Lower lobe of right lung (tissue), 2 donors: ENCODE results near the gene ADAMTS18. TPM values are rescaled to one million over a fixed set of nuclear protein-coding genes. Genes with fewer than 3 reads are reported as not detected.

Experiments
- ATAC-seq, 2 donors: fragments of 200-7000 bp; cut with Tn5 transposase; one replicate each; pipeline ENCODE4 v1.9.1; 2020 to 2022; ENCODE audit warnings: mild to moderate bottlenecking in 2 of 2, moderate library complexity in 2 of 2
- DNase-seq: peaks from one replicate; pipeline ENCODE4 v3.0.0-alpha.2; 2020
- H3K27ac ChIP-seq: fragments of 200-600 bp; one replicate; pipeline ENCODE4 v1.8.0; 2022
- H3K27me3 ChIP-seq: fragments of 200-600 bp; one replicate; pipeline ENCODE4 v1.8.0; 2022; ENCODE audit warnings: low read depth
- H3K36me3 ChIP-seq: fragments of 200-600 bp; one replicate; pipeline ENCODE4 v1.8.0; 2022; ENCODE audit warnings: mild to moderate bottlenecking
- H3K4me1 ChIP-seq: fragments of 200-600 bp; one replicate; pipeline ENCODE4 v1.8.0; 2022
- H3K4me3 ChIP-seq: fragments of 200-600 bp; one replicate; pipeline ENCODE4 v1.8.0; 2022; ENCODE audit warnings: mild to moderate bottlenecking
- H3K9me3 ChIP-seq: fragments of 200-600 bp; one replicate; pipeline ENCODE4 v1.8.0; 2022
- CTCF ChIP-seq: fragments of 200-600 bp; IDR thresholded peaks from one replicate; pipeline ENCODE4 v1.8.0; 2022; ENCODE audit warnings: antibody characterized with exemption, mild to moderate bottlenecking
- intact Hi-C: fragments of 100-400 bp; cut with DNase I; formaldehyde crosslinking; loops from one replicate; pipeline ENCODE4 v1.11.0; 2022
- total RNA-seq: library from RNA; stranded (reverse); fragmentation: NEBNext Ultra II Directional; extraction: Animal tissue kit (Norgen Biotek cat#: 25700); gene quantifications from one replicate; pipeline ENCODE4 v1.2.1, GENCODE V29; 2021
- donor health status: DM: no; HTN: yes; CAD: no; lungs with severe emphysema.

Gene ADAMTS18
- total RNA-seq, 1 donor from 2014 or later, result 0.09 TPM

- no peaks in the 10 kb centered on the region for H3K27me3 ChIP-seq
- no peaks in the 10 kb centered on the region for H3K9me3 ChIP-seq
- intact Hi-C loops, result no loop called here
- H3K27ac ChIP-seq, result no peak overlapping the region
- ATAC-seq (no peak), DNase-seq (no peak)
- no peaks in the 10 kb centered on the region for H3K36me3 ChIP-seq
- H3K4me3 ChIP-seq, result no peak overlapping the region
- H3K4me1 ChIP-seq, result no peaks in the 10 kb centered on the region
- no peak for TF ChIP-seq CTCF
These were observed 126.7 kb downstream of the ADAMTS18 start for GRCh38 chr16:77308163-77308561.

GRCh38 chr16:77307426-77308162, 127.2 kb downstream of the ADAMTS18 start:
- DNase-seq (no peak), ATAC-seq (no peak)
- Histone ChIP-seq H3K27ac (no peak overlapping the region), H3K4me3 (no peak overlapping the region), H3K27me3 (no peaks in the 10 kb centered on the region), H3K36me3 (no peaks in the 10 kb centered on the region), H3K4me1 (no peaks in the 10 kb centered on the region), H3K9me3 (no peaks in the 10 kb centered on the region)
- intact Hi-C loops, result no loop called here
- TF ChIP-seq CTCF, result no peak

GRCh38 chr16:77306075-77306474, 128.8 kb downstream of the ADAMTS18 start:
- Histone ChIP-seq H3K4me1 (no peaks in the 10 kb centered on the region), H3K27ac (no peak overlapping the region), H3K4me3 (no peak overlapping the region), H3K27me3 (no peaks in the 10 kb centered on the region), H3K9me3 (no peaks in the 10 kb centered on the region), H3K36me3 (no peaks in the 10 kb centered on the region)
- DNase-seq (no peak), ATAC-seq (no peak)
- no peak for TF ChIP-seq CTCF
- intact Hi-C loops, result no loop called here

GRCh38 chr16:77304877-77305276, 130.0 kb downstream of the ADAMTS18 start:
- Histone ChIP-seq H3K27ac (no peak overlapping the region), H3K27me3 (no peaks in the 10 kb centered on the region), H3K4me3 (no peak overlapping the region), H3K36me3 (no peaks in the 10 kb centered on the region), H3K4me1 (no peaks in the 10 kb centered on the region), H3K9me3 (no peaks in the 10 kb centered on the region)
- TF ChIP-seq CTCF, result no peak
- intact Hi-C loops, result no loop called here
- ATAC-seq (no peak), DNase-seq (no peak)

GRCh38 chr16:77304134-77304533, 130.7 kb downstream of the ADAMTS18 start:
- Histone ChIP-seq H3K9me3 (no peaks in the 10 kb centered on the region), H3K27ac (no peak overlapping the region), H3K36me3 (no peaks in the 10 kb centered on the region), H3K27me3 (no peaks in the 10 kb centered on the region), H3K4me3 (no peak overlapping the region), H3K4me1 (no peaks in the 10 kb centered on the region)
- intact Hi-C loops, result no loop called here
- no peak for ATAC-seq
- no peak for DNase-seq
- no peak for TF ChIP-seq CTCF
